GM21825 (cell line): ENCODE results near the gene THSD4.
"Not testable (repeated sequence)": the region's sequence is repeated elsewhere in the genome, so short reads cannot be mapped to it uniquely, and the experiment has no call there.

ENCODE experiments used
- ATAC-seq: cut with Tn5 transposase; IDR thresholded peaks from one replicate; pipeline ENCODE4 v1.9.1; 2021; ENCODE audit warnings: mild to moderate bottlenecking, moderate library complexity; ENCODE audit not compliant: unreplicated experiment

Gene THSD4

GRCh38 chr15:71146580-71146982 is 31.3 kb downstream of the THSD4 start:
- ATAC-seq, result no peak

GRCh38 chr15:71148048-71148447 is 32.8 kb downstream of the THSD4 start:
- ATAC-seq, result no peak

- no peak for ATAC-seq
These were observed 34.6 kb downstream of the THSD4 start for GRCh38 chr15:71149646-71150557.

- no peak for ATAC-seq
These were observed 35.8 kb downstream of the THSD4 start for GRCh38 chr15:71151081-71151480.

GRCh38 chr15:71152542-71152941 is 37.3 kb downstream of the THSD4 start:
- ATAC-seq, result no peak

- ATAC-seq, result no peak
These were observed 38.7 kb downstream of the THSD4 start for GRCh38 chr15:71153823-71154524.

GRCh38 chr15:71154607-71155200 is 39.4 kb downstream of the THSD4 start:
- ATAC-seq, result no peak

GRCh38 chr15:71155534-71155933 is 40.3 kb downstream of the THSD4 start:
- ATAC-seq, result no peak

GRCh38 chr15:71160976-71161375 is 45.7 kb downstream of the THSD4 start:
- ATAC-seq, result no peak

GRCh38 chr15:71162309-71162708 is 47.0 kb downstream of the THSD4 start:
- no peak for ATAC-seq

- ATAC-seq, result not testable (repeated sequence)
These were observed 49.3 kb downstream of the THSD4 start for GRCh38 chr15:71164606-71165005.

GRCh38 chr15:71167445-71168165 is 52.3 kb downstream of the THSD4 start:
- no peak for ATAC-seq

- ATAC-seq, result no peak
These were observed 53.0 kb downstream of the THSD4 start for GRCh38 chr15:71168166-71168834.

GRCh38 chr15:71170163-71170562 is 54.9 kb downstream of the THSD4 start:
- no peak for ATAC-seq

GRCh38 chr15:71171195-71171594 is 55.9 kb downstream of the THSD4 start:
- ATAC-seq, result no peak

GRCh38 chr15:71174360-71174759 is 59.1 kb downstream of the THSD4 start:
- not testable (repeated sequence) for ATAC-seq

GRCh38 chr15:71180986-71181853 is 65.9 kb downstream of the THSD4 start:
- ATAC-seq, result no peak

GRCh38 chr15:71182522-71182921 is 67.3 kb downstream of the THSD4 start:
- ATAC-seq, result no peak

- no peak for ATAC-seq
These were observed 67.8 kb downstream of the THSD4 start for GRCh38 chr15:71183063-71183462.

GRCh38 chr15:71185706-71186105 is 70.4 kb downstream of the THSD4 start:
- no peak for ATAC-seq
